Stomach (tissue), 9 donors: Measurements from ENCODE around the gene TLNRD1. TPM values are rescaled to one million over a fixed set of nuclear protein-coding genes. Genes with fewer than 3 reads are reported as not detected.
A peak's percentile ranks its signal among the peaks of the same experiment; 100 is the strongest.

Experiments
- DNase-seq, 2 donors: peaks; one replicate each; pipeline versions ENCODE4 v3.0.0 to v3.0.0-alpha.2; 2013 to 2019
- H3K27ac ChIP-seq, 5 donors: fragments of 200-600 bp in 4 of 5; sonication (generic) in 4 of 5; one replicate each; pipeline ENCODE4 v1.5.1; 2013 to 2019; ENCODE audit warnings: mild to moderate bottlenecking in 1 of 5, moderate library complexity in 1 of 5
- H3K27me3 ChIP-seq, 3 donors: fragments of 200-600 bp; sonication (generic); one replicate each; pipeline ENCODE4 v1.5.1; 2017 to 2019; ENCODE audit warnings: mixed run types in 1 of 3
- H3K36me3 ChIP-seq, 4 donors: fragments of 200-600 bp; sonication (generic); 1 replicate in 3 of 4; 2 replicates in 1 of 4; pipeline ENCODE4 v1.5.1; 2016 to 2019
- H3K4me1 ChIP-seq, 4 donors: fragments of 200-600 bp; sonication (generic); one replicate each; pipeline ENCODE4 v1.5.1; 2016 to 2019
- H3K4me3 ChIP-seq, 4 donors: fragments of 200-600 bp; sonication (generic) in 3 of 4; one replicate each; pipeline ENCODE4 v1.5.1; 2016 to 2019; ENCODE audit warnings: mild to moderate bottlenecking in 1 of 4
- H3K9me3 ChIP-seq, 4 donors: fragments of 200-600 bp; sonication (generic); one replicate each; pipeline ENCODE4 v1.5.1; 2016 to 2019
- EP300 ChIP-seq: sonication (generic); formaldehyde crosslinking; IDR thresholded peaks from one replicate; pipeline ENCODE4 v1.6.1; 2017; ENCODE audit warnings: antibody characterized with exemption
- POLR2A ChIP-seq, 4 donors: fragments of 450-650 bp; IDR thresholded peaks; one replicate each; pipeline ENCODE4 v1.6.1; 2016; ENCODE audit warnings: antibody characterized with exemption in 4 of 4, control low read depth in 2 of 4, mild to moderate bottlenecking in 1 of 4, moderate library complexity in 1 of 4
- POLR2AphosphoS5 ChIP-seq, 3 donors: sonication (generic); formaldehyde crosslinking; IDR thresholded peaks; one replicate each; pipeline ENCODE4 v1.6.1; 2016; ENCODE audit warnings: antibody characterized with exemption in 3 of 3
- WGBS, 5 donors: extraction: QIAGEN DNeasy Blood & Tissue Kit in 3 of 5; methylation state at CpG; one replicate each; pipeline versions ENCODE4 v1.1.5 to v1.1.7; 2013 to 2018; 5-methylcytosine and 5-hydroxymethylcytosine counted together
- intact Hi-C: fragments of 100-400 bp; cut with DNase I; formaldehyde crosslinking; loops from one replicate; pipeline ENCODE4 v1.15.1; 2023; ENCODE audit warnings: low total_unique reads
- polyA plus RNA-seq, 3 donors: library from polyadenylated mRNA; stranded (reverse); fragments of 200-250 nt; gene quantifications; one replicate each; pipeline ENCODE4 v1.2.3, GENCODE V29; 2013
- total RNA-seq, 5 donors: library from RNA; depleted of rRNA; stranded (reverse); fragments of >200 nt; gene quantifications; one replicate each; pipeline versions ENCODE4 v1.1.0 to v1.2.3, GENCODE V29; 2014 to 2016
- TF ChIP-seq, protein P1 (sequence below), 7 experiments: fragments of 450-650 bp in 4 of 7; fragments of 200-600 bp in 3 of 7; sonication (generic) in 3 of 7; IDR thresholded peaks; one replicate each; pipeline ENCODE4 v1.5.1; 2016 to 2019; ENCODE audit warnings: antibody characterized with exemption in 7 of 7, control low read depth in 2 of 7, mild to moderate bottlenecking in 1 of 7
- donor health status: healthy with polysubstance abuse.
- donor health status: Bipolar disorder and iron deficiency.
- donor health status: healthy.

Gene TLNRD1
- total and polyA plus RNA-seq, 8 donors: 1.8 to 88.3 (median 10.0) TPM

DNA sequence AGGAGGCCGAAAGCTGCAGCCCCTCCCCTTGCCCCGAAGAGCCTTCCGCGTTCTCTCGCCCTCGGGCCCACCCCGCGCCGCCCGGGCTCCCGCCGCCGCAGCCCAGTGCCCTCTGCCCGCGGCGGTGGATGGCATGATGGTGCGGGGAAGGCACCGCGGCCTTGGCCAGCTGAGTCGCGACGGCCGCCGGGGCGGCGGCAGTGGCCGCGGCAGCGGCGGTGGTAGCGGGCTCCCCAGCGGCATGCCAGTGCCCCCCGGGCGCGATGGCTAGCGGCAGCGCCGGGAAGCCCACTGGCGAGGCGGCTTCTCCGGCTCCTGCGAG lies 1.2 kb downstream of the TLNRD1 start:
- Histone ChIP-seq H3K4me3 (peak overlapping the region; percentile 73 to 95 (median 89)), H3K27me3 (no peaks in the 10 kb centered on the region), H3K9me3 (no peaks in the 10 kb centered on the region), H3K36me3 (peaks cover 6 to 17% (median 14%) of the 10 kb centered on the region in 4 donors), H3K27ac (peak overlapping the region; percentile 98 to 100 (median 98)), H3K4me1 (peaks cover 21 to 65% (median 51%) of the 10 kb centered on the region in 4 donors)
- intact Hi-C loops: no loop called here
- WGBS, 5 donors: 0 to 5% (median 4%) methylated on average over 10 to 42 of the region's 42 CpGs
- DNase-seq: no peak
- no peak for TF ChIP-seq EP300
- TF ChIP-seq, protein P1, sequence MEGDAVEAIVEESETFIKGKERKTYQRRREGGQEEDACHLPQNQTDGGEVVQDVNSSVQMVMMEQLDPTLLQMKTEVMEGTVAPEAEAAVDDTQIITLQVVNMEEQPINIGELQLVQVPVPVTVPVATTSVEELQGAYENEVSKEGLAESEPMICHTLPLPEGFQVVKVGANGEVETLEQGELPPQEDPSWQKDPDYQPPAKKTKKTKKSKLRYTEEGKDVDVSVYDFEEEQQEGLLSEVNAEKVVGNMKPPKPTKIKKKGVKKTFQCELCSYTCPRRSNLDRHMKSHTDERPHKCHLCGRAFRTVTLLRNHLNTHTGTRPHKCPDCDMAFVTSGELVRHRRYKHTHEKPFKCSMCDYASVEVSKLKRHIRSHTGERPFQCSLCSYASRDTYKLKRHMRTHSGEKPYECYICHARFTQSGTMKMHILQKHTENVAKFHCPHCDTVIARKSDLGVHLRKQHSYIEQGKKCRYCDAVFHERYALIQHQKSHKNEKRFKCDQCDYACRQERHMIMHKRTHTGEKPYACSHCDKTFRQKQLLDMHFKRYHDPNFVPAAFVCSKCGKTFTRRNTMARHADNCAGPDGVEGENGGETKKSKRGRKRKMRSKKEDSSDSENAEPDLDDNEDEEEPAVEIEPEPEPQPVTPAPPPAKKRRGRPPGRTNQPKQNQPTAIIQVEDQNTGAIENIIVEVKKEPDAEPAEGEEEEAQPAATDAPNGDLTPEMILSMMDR (IDR thresholded peaks at IDR 0.05): no peak

DNA sequence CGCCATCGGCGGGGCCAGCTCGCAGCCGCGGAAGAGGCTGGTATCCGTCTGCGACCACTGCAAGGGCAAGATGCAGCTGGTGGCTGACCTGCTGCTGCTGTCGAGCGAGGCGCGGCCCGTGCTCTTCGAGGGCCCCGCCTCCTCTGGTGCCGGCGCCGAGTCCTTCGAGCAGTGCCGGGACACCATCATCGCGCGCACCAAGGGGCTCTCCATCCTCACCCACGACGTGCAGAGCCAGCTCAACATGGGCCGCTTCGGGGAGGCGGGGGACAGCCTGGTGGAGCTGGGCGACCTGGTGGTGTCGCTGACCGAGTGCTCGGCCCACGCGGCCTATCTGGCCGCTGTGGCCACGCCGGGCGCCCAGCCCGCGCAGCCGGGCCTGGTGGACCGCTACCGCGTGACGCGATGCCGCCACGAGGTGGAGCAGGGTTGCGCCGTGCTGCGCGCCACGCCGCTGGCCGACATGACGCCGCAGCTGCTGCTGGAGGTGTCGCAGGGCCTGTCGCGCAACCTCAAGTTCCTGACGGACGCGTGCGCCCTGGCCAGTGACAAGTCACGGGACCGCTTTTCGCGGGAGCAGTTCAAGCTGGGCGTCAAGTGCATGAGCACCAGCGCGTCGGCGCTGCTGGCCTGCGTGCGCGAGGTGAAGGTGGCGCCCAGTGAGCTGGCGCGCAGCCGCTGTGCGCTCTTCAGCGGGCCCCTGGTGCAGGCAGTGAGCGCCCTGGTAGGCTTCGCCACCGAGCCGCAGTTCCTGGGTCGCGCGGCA lies 1.8 kb downstream of the TLNRD1 start:
- Histone ChIP-seq H3K36me3 (peaks cover 6 to 17% (median 14%) of the 10 kb centered on the region in 4 donors), H3K4me3 (peak overlapping the region; percentile 73 to 95 (median 89)), H3K4me1 (peaks cover 21 to 69% (median 53%) of the 10 kb centered on the region in 4 donors), H3K27me3 (no peaks in the 10 kb centered on the region), H3K9me3 (no peaks in the 10 kb centered on the region), H3K27ac (peak overlapping the region; percentile 98 to 100 (median 98))
- TF ChIP-seq POLR2AphosphoS5 (IDR thresholded peaks at IDR 0.05) (no peak), POLR2A (IDR thresholded peaks at IDR 0.05) (no peak), EP300 (no peak)
- TF ChIP-seq, protein P1 (IDR thresholded peaks at IDR 0.05): no peak
- DNase-seq: peak in 1 of 2 donors; percentile 51
- WGBS, 5 donors: 56 to 84% (median 67%) methylated on average over 47 to 89 of the region's 89 CpGs
- intact Hi-C loops: no loop called here

DNA sequence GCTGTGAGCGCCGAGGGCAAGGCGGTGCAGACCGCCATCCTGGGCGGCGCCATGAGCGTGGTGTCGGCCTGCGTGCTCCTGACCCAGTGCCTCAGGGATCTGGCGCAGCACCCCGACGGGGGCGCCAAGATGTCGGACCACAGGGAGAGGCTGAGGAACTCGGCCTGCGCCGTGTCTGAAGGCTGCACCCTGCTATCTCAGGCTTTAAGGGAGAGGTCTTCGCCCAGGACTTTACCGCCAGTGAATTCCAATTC lies 2.3 kb downstream of the TLNRD1 start:
- Histone ChIP-seq H3K27me3 (no peaks in the 10 kb centered on the region), H3K27ac (peak overlapping the region in 4 of 5 donors; percentile 98 to 100 (median 99)), H3K4me3 (peak overlapping the region; percentile 73 to 95 (median 89)), H3K9me3 (no peaks in the 10 kb centered on the region), H3K4me1 (peaks cover 25 to 74% (median 55%) of the 10 kb centered on the region in 4 donors), H3K36me3 (peaks cover 6 to 17% (median 14%) of the 10 kb centered on the region in 4 donors)
- intact Hi-C loops: no loop called here
- 82 to 100% (median 95%) methylated on average over 2 to 19 of the region's 19 CpGs for WGBS, 5 donors
- TF ChIP-seq, protein P1 (IDR thresholded peaks at IDR 0.05): no peak
- TF ChIP-seq POLR2AphosphoS5 (IDR thresholded peaks at IDR 0.05) (no peak), EP300 (no peak), POLR2A (IDR thresholded peaks at IDR 0.05) (no peak)
- no peak for DNase-seq

DNA sequence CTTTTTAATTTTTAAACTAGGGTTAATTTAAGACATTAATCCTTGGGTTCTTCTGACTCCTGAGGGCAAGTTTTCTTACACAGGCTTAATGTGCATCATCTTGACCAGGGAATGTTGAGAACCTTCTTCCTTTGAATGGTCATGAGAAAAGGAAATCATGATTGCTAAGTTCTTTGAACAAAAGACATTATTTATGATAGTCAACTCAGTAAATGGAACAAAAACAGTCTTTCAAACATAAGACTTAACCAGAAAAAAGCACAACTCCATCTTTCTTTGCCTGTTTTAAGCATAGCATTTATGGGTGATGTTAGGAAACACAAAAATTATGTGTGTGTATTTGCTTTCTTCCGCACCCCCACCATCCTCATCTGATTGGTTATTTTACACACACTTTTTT lies 5.4 kb downstream of the TLNRD1 start:
- no peak for DNase-seq
- TF ChIP-seq POLR2AphosphoS5 (IDR thresholded peaks at IDR 0.05) (no peak), EP300 (no peak), POLR2A (IDR thresholded peaks at IDR 0.05) (no peak)
- TF ChIP-seq, protein P1 (IDR thresholded peaks at IDR 0.05): no peak
- H3K4me1 ChIP-seq: peaks cover 20 to 60% (median 37%) of the 10 kb centered on the region in 4 donors
- no peak overlapping the region for H3K4me3 ChIP-seq
- H3K9me3 ChIP-seq: no peaks in the 10 kb centered on the region
- H3K27ac ChIP-seq: no peak overlapping the region
- WGBS, 5 donors: 88 to 100% (median 95%) methylated on average over 1 of the region's 1 CpG
- peaks cover 6 to 17% (median 14%) of the 10 kb centered on the region in 4 donors for H3K36me3 ChIP-seq
- H3K27me3 ChIP-seq: no peaks in the 10 kb centered on the region
- intact Hi-C loops: no loop called here
